Aorta (tissue), 5 donors: ENCODE measurements around the gene SGTA. TPM values are rescaled to one million over a fixed set of nuclear protein-coding genes. Genes with fewer than 3 reads are reported as not detected.

Experiments used
- ATAC-seq: fragments of 200-7000 bp; cut with Tn5 transposase; one replicate; pipeline ENCODE4 v1.9.1; 2022; ENCODE audit warnings: moderate library complexity; ENCODE audit not compliant: low FRiP score
- DNase-seq, 2 donors: peaks; one replicate each; pipeline ENCODE4 v3.0.0-alpha.2; 2020
- H3K27ac ChIP-seq, 2 donors: one replicate each; pipeline ENCODE4 v1.5.1; 2013; ENCODE audit warnings: low read length in 2 of 2, mild to moderate bottlenecking in 2 of 2, moderate library complexity in 2 of 2, control low read depth in 1 of 2, inconsistent platforms in 1 of 2, low read depth in 1 of 2
- H3K27me3 ChIP-seq, 2 donors: one replicate each; pipeline ENCODE4 v1.6.1; 2013; ENCODE audit warnings: control low read depth in 1 of 2, low read length in 1 of 2, mild to moderate bottlenecking in 1 of 2, moderate library complexity in 1 of 2; ENCODE audit not compliant: insufficient read depth in 2 of 2, control insufficient read depth in 1 of 2
- H3K36me3 ChIP-seq, 2 donors: one replicate each; pipeline ENCODE4 v1.6.1; 2013; ENCODE audit warnings: control low read depth in 1 of 2, low read length in 1 of 2, mild to moderate bottlenecking in 1 of 2; ENCODE audit not compliant: insufficient read depth in 2 of 2, control insufficient read depth in 1 of 2
- H3K4me1 ChIP-seq, 2 donors: one replicate each; pipeline ENCODE4 v1.6.1; 2013; ENCODE audit warnings: low read length in 2 of 2, control low read depth in 1 of 2, mild to moderate bottlenecking in 1 of 2, moderate library complexity in 1 of 2; ENCODE audit not compliant: insufficient read depth in 2 of 2, control insufficient read depth in 1 of 2
- H3K4me3 ChIP-seq, 2 donors: one replicate each; pipeline ENCODE4 v1.5.1; 2013; ENCODE audit warnings: low read length in 2 of 2, control low read depth in 1 of 2, mild to moderate bottlenecking in 1 of 2
- H3K9me3 ChIP-seq: one replicate; pipeline ENCODE4 v1.6.1; 2013; ENCODE audit warnings: mild to moderate bottlenecking, low read length; ENCODE audit not compliant: control insufficient read depth
- WGBS, 2 donors: extraction: QIAGEN DNeasy Blood & Tissue Kit; methylation state at CpG; one replicate each; pipeline ENCODE4 v1.1.7; 2013; 5-methylcytosine and 5-hydroxymethylcytosine counted together
- intact Hi-C, 2 donors: fragments of 100-400 bp; cut with DNase I; formaldehyde crosslinking; loops; one replicate each; pipeline versions ENCODE4 v1.14.2 to v1.15.0; 2022
- polyA plus RNA-seq, 2 donors: library from polyadenylated mRNA; stranded (reverse); fragments of 200-250 nt; gene quantifications; one replicate each; pipeline ENCODE4 v1.2.3, GENCODE V29; 2013
- total RNA-seq, 2 donors: library from RNA; stranded (reverse); fragmentation: NEBNext Ultra II Directional; extraction: Animal tissue kit (Norgen Biotek cat#: 25700); gene quantifications; one replicate each; pipeline ENCODE4 v1.2.1, GENCODE V29; 2021
- donor health status: healthy with polysubstance abuse.
- donor health status: Bipolar disorder and iron deficiency.
- donor health status: DM: no; HTN: no; CAD: no.
- donor health status: DM: no; HTN: no; CAD: no.
- donor health status: DM: yes; HTN: yes; CAD: no.

The SGTA gene
- total and polyA plus RNA-seq, 4 donors, result 30.6 to 55.1 (median 32.2) TPM

DNA sequence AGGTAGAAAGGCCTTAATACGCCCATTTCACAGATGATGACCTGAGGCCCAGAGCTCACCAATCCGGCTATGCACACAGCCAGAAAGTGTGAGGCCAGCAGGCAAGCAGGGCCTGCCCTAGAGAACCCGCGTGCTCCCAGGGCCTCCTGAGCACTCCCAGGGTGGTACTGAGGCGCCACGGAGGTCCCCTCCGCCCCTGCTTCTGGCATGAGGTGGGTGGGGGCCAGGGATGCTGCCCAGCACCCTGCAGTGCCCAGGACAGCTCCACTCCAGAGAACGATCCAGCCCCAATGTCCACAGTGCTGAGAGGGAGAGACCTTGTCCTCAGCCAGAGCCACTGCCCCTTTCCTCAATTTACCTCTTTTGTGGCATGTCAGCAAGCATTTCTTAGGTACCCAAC, 13.9 kb downstream of the SGTA start:
- H3K4me3 ChIP-seq, result no peak overlapping the region
- intact Hi-C loops, result no loop called here
- no peak for DNase-seq
- 95 to 97% methylated on average over 8 of the region's 8 CpGs for WGBS, 2 donors
- ATAC-seq, result no peak
- H3K36me3 ChIP-seq, result no peaks in the 10 kb centered on the region
- H3K4me1 ChIP-seq, result no peaks in the 10 kb centered on the region
- H3K27ac ChIP-seq, result no peak overlapping the region
- H3K27me3 ChIP-seq, result no peaks in the 10 kb centered on the region
- no peaks in the 10 kb centered on the region for H3K9me3 ChIP-seq

DNA sequence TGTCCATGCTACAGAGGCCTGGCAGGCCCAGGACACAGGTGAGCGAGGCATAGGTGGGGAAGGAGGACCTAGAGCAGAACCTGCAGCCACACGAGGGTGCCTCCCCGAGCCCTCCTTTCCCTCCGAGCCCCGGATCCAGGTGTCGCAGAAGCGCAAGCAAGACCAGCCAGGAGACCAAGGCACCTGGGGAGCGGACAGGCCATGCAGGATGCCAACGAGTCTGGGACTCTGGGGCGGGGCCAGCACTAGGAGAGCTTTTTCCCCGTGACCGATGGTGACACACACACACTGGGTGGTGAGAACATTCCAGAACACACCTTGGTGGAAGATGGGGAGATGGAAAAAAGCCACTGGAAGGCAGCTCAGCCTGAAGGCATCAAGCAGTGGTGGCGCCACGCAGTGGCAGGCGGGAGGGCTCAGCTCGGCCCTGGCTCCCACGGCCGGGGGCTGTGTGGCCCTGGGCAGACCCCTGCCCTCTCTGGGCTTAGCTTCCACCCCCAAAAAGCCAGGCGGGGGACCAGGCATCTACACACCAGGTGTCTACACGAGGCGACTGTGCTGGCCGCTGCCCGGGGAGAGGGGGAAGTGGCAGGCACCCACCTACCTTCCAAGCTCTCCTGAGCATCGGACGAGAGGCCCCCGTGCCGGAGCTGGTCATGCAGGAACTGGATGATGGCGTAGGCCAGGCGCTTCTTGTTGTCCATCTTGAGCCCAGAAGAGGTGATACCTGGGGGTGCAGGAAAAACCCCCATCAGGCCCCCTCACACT, 14.5 kb downstream of the SGTA start:
- H3K4me3 ChIP-seq, result no peak overlapping the region
- H3K27me3 ChIP-seq, result no peaks in the 10 kb centered on the region
- H3K9me3 ChIP-seq, result no peaks in the 10 kb centered on the region
- H3K27ac ChIP-seq, result no peak overlapping the region
- DNase-seq (no peak), ATAC-seq (no peak)
- no peaks in the 10 kb centered on the region for H3K4me1 ChIP-seq
- WGBS, 2 donors, result 91 to 95% methylated on average over 26 to 29 of the region's 29 CpGs
- peaks cover 0 to under 1% of the 10 kb centered on the region in 2 donors for H3K36me3 ChIP-seq
- intact Hi-C loops, result no loop called here

DNA sequence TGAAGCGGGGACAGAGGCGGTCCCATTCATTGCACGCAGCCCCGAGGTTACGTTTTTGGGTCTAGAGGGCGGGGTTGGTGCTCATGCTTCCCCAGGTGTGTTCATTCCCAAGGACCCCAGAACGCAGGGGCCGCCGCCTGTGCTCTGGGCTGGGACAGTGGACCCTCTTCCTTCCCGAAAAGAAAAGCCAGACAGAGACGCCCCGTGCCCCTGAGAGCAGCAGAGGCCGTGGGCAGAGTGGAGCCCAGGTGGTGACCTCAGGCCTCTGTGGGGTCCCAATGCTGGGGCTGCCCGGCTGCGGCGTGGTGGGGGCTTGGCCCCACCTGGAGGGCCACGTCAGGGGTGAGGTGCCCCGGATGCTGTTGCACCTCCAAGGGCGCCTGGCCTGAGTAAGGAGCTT, 15.4 kb downstream of the SGTA start:
- H3K4me3 ChIP-seq, result no peak overlapping the region
- intact Hi-C loops, result no loop called here
- WGBS, 2 donors, result 90 to 94% methylated on average over 19 of the region's 19 CpGs
- ATAC-seq (no peak), DNase-seq (no peak)
- no peaks in the 10 kb centered on the region for H3K4me1 ChIP-seq
- H3K36me3 ChIP-seq, result peaks cover 0 to 2% of the 10 kb centered on the region in 2 donors
- H3K27ac ChIP-seq, result no peak overlapping the region
- no peaks in the 10 kb centered on the region for H3K9me3 ChIP-seq
- no peaks in the 10 kb centered on the region for H3K27me3 ChIP-seq

DNA sequence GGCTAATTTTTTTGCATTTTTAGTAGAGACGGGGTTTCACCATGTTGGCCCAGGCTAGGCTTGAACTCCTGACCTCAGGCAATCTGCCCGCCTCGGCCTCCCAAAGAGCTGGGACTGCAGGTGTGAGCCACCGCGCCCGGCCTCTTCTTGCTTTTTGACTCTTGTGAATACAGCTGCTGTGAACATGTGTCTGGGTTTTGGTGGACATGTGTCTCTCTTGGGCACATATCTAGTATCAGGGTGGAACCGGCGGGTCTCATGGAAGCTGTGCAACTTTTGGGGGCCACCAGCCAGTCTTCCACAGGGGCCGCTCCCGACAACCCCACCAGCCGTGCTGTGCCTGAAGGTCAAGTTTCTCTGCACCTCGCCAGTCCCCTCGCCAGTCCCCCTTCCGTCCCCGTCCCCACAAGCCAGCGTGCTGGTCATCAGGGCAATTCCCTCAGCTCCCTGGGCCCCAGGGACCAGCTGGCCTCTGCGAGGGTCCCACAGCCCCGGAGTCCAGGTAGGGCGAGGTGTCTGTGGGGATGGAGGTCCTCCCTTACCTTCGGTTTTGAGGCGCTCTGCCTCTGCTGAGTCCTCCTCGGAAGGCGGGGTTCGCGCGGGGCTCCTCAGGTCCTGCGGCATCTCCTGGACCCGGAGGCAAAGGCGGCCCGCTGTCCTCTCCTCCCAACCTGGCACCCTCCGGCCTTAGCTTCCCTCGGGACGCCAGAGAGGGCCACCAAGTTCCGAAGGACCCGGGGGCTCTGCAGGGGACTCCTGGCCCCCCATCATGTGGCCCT, 16.3 kb downstream of the SGTA start:
- no peak overlapping the region for H3K27ac ChIP-seq
- no peaks in the 10 kb centered on the region for H3K27me3 ChIP-seq
- intact Hi-C loops, result no loop called here
- H3K36me3 ChIP-seq, result peaks cover 0 to 2% of the 10 kb centered on the region in 2 donors
- 95% methylated on average over 33 to 35 of the region's 35 CpGs for WGBS, 2 donors
- no peaks in the 10 kb centered on the region for H3K9me3 ChIP-seq
- H3K4me1 ChIP-seq, result no peaks in the 10 kb centered on the region
- no peak overlapping the region for H3K4me3 ChIP-seq
- DNase-seq (no peak), ATAC-seq (no peak)

DNA sequence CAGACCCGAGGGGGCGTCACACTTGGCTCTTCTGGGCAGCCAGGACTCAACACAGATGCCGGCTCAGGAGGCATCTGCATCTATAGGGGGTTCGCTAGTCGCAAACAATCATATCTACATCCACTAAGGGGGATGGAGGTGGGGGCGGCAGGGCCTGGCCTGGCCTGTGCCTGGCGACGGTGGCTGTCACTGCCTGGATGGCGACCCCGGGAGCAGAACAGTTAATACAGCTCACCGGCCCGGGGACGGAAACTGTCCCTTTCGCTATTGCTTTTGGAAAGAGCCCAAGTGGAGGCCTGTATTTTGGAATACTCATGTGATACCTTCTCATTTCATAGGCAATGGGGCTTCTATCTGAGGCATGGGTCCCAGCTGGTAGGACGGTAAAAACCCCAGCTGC, 17.7 kb downstream of the SGTA start:
- Histone ChIP-seq H3K27me3 (no peaks in the 10 kb centered on the region), H3K4me3 (no peak overlapping the region), H3K36me3 (peaks cover 0 to 2% of the 10 kb centered on the region in 2 donors), H3K9me3 (no peaks in the 10 kb centered on the region), H3K4me1 (no peaks in the 10 kb centered on the region), H3K27ac (no peak overlapping the region)
- WGBS, 2 donors, result 71 to 78% methylated on average over 15 of the region's 15 CpGs
- no peak for ATAC-seq
- no peak for DNase-seq
- intact Hi-C loops, result no loop called here

DNA sequence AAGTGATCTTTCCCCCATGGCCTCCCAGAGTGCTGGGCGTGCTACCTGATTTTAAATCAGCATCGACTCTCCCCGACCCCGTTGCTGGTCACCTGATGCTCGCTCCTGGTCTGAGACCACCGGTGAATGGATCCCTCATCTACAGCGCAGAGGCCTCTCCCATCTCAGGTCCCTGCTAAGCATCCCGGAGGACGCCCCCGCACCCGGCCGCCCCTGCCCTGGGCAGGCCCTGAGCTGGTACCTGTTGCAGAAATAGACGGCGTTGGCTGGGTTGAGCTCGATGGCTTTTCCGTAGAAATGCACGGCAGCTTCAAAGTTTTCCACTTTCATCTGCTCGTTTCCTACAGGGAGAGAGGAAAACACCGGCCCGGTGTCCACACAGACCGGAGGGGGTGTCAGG, 18.1 kb downstream of the SGTA start:
- H3K4me1 ChIP-seq, result no peaks in the 10 kb centered on the region
- no peak overlapping the region for H3K27ac ChIP-seq
- H3K27me3 ChIP-seq, result no peaks in the 10 kb centered on the region
- ATAC-seq, result no peak
- intact Hi-C loops, result no loop called here
- peaks cover 0 to 2% of the 10 kb centered on the region in 2 donors for H3K36me3 ChIP-seq
- no peak for DNase-seq
- WGBS, 2 donors, result 96% methylated on average over 21 of the region's 21 CpGs
- no peak overlapping the region for H3K4me3 ChIP-seq
- no peaks in the 10 kb centered on the region for H3K9me3 ChIP-seq

DNA sequence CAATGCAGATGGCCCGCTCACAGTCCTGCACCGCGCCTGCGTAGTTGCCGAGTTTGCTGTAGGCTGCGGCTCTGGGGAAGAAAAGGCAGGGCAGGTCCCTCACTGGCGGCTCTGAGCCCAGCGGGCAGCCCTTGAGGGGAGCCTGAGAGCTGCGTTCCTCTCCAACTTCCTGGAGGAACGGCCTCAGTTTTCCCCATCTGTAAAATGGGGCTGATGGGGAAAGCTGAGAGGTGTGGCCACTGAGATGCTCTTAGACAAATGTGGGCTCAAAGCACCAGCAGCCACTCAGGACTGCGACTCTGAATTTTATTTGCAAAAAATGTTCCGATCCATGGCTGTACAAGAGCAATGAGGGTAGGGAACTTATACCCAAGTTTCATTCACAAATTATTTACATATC, 19.4 kb downstream of the SGTA start:
- intact Hi-C loops, result no loop called here
- no peaks in the 10 kb centered on the region for H3K27me3 ChIP-seq
- H3K36me3 ChIP-seq, result peaks cover 0 to 2% of the 10 kb centered on the region in 2 donors
- no peak overlapping the region for H3K27ac ChIP-seq
- no peaks in the 10 kb centered on the region for H3K4me1 ChIP-seq
- WGBS, 2 donors, result 96 to 97% methylated on average over 12 of the region's 12 CpGs
- ATAC-seq (no peak), DNase-seq (no peak)
- H3K4me3 ChIP-seq, result no peak overlapping the region
- no peaks in the 10 kb centered on the region for H3K9me3 ChIP-seq

DNA sequence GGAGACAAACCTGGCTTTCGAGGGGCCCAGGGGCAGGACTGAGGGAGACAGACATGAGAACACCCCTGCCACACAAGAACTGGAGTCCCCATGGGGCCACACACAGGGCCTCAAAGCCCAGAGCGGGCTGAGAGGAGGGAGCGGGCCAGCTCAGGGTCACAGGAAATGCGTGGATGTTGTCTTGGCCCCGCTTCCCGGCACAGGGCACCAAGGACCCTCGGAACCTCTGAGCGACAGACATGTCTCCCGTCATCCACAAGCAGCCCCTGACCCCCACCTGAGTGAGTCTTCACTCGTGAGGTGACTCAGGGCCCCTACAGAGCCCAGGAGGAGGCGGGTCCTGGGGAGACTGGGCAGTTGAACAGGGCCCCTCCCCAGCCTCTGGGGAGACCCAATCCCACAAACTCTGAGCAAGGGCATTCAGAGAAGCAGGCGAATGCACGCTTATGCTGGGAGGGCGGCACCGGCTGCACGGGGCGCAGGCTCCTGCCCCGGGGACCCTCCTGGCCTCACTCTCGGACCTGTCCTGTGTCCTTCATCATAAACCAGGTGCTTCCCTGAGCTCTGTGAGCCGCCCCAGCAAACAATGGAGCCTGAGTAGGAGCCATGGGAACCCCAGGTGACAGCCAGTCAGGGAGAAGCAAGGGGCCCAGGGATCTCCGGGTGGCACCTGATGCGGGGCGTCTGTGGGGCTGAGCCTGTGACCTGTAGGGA, 20.1 kb downstream of the SGTA start:
- no peak for DNase-seq
- Histone ChIP-seq H3K4me1 (no peaks in the 10 kb centered on the region), H3K27me3 (no peaks in the 10 kb centered on the region), H3K4me3 (no peak overlapping the region), H3K27ac (no peak overlapping the region), H3K36me3 (peaks cover 0 to 2% of the 10 kb centered on the region in 2 donors), H3K9me3 (no peaks in the 10 kb centered on the region)
- intact Hi-C loops, result no loop called here
- 93 to 94% methylated on average over 23 of the region's 23 CpGs for WGBS, 2 donors
- no peak for ATAC-seq
